GM12891 (cell line): ENCODE data around the gene AEBP1.

Experiments used
- POLR2A ChIP-seq: IDR thresholded peaks from 2 replicates; pipeline ENCODE4 v1.6.1; 2011; ENCODE audit warnings: low read depth, low read length, control low read depth
- POLR2AphosphoS5 ChIP-seq: IDR thresholded peaks from 2 replicates; pipeline ENCODE4 v1.6.1; 2011; ENCODE audit warnings: low read depth, low read length, control low read depth
- SPI1 ChIP-seq: IDR thresholded peaks from 2 replicates; pipeline ENCODE4 v1.6.1; 2011; ENCODE audit warnings: low read depth, low read length, control low read depth
- TAF1 ChIP-seq: IDR thresholded peaks from 2 replicates; pipeline ENCODE4 v1.6.1; 2011; ENCODE audit warnings: low read depth, low read length, control low read depth

DNA sequence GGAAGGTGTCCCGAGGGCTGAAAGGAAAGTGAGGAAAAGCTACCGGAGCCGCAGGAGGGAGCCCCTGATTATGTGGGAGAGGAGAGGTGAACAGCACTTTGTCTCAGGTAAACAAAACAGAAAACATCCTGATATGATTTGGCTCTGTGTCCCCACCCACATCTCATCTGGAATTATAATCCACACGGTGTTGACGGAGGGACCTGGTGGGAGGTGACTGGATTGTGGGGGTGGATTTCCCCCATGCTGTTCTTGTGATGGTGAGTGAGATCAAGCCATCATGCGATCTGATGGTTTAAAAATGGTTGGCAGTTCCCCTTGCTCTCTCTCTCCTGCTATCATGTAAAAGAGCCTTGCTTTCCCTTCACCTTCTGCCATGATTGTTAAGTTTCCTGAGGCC lies 16.2 kb downstream of the AEBP1 start:
- TF ChIP-seq SPI1 (no peak), POLR2A (no peak), POLR2AphosphoS5 (no peak), TAF1 (no peak)
